Measurements from ENCODE around the gene BYSL.

DNA sequence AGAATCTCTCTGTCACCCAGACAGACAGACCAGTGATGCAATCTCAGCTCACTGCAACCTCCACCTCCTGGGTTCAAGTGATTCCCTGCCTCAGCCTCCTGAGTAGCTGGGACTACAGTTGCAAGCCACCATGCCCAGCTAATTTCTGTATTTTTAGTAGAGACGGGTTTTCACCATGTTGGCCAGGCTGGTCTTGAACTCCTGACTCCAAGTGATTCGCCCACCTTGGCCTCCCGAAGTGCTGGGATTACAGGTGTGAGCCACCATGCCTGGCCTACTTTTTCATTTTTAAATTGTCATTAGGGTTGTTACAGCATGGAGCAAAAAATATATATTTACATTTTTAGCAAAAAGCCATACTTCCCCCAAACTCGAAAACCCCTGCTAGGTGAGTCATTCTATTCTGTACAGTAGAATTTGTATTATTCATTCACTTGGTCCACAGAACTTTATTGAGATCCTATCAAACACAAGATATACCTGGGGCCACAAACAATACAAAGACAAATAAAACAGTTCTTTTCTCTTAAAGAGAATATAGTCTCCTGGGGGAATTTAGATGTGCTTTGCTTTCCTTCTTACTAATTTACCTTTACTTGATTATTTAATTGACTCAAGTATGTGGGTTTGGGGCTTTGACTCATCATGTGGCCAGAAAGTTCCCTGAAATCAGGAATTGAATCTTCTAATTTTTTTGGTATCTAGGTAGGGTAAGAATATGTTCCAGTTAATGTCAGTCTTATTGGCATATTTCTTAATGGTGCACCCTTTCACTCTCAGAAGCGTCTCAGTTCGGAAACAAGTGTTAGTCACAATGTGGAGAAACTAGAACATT, 36.9 kb downstream of the BYSL start:
- TF ChIP-seq FOXK2 (IDR thresholded peaks at IDR 0.05) = no peak
- TF ChIP-seq CTBP1 (IDR thresholded peaks at IDR 0.05; ENCODE audit: borderline replicate concordance) = no peak
- no peak for TF ChIP-seq HDGF (IDR thresholded peaks at IDR 0.05; ENCODE audit: borderline replicate concordance)
- TF ChIP-seq, protein P1, sequence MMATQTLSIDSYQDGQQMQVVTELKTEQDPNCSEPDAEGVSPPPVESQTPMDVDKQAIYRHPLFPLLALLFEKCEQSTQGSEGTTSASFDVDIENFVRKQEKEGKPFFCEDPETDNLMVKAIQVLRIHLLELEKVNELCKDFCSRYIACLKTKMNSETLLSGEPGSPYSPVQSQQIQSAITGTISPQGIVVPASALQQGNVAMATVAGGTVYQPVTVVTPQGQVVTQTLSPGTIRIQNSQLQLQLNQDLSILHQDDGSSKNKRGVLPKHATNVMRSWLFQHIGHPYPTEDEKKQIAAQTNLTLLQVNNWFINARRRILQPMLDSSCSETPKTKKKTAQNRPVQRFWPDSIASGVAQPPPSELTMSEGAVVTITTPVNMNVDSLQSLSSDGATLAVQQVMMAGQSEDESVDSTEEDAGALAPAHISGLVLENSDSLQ (IDR thresholded peaks at IDR 0.05) = no peak
